Measurements from ENCODE around the gene ITGB1BP1. TPM values are rescaled to one million over a fixed set of nuclear protein-coding genes. Genes with fewer than 3 reads are reported as not detected.

The ITGB1BP1 gene
- polyA plus RNA-seq, 1 of the 3 experiments (the other 2 are of a cell fraction), result 56.6 TPM

- Histone ChIP-seq H3K27me3 (ENCODE audit: insufficient read depth) (no peaks in the 10 kb centered on the region), H2AFZ (ENCODE audit: low read depth) (no peak overlapping the region), H3K9me2 (no peaks in the 10 kb centered on the region), H3K4me3 (ENCODE audit: low read depth in 2 of 2, low read length in 1 of 2) (no peak overlapping the region), H3F3A (replicated peaks; ENCODE audit: insufficient read depth) (peaks cover 5% of the 10 kb centered on the region), H3K9me3 (no peaks in the 10 kb centered on the region), H3K4me2 (no peak overlapping the region), H4K20me1 (ENCODE audit: insufficient read depth) (no peaks in the 10 kb centered on the region), H3K79me2 (ENCODE audit: insufficient read depth) (no peaks in the 10 kb centered on the region), H3K27ac (ENCODE audit: low read depth in 2 of 2, low read length in 1 of 2) (no peak overlapping the region), H3K4me1 (ENCODE audit: control insufficient read depth in 1 of 2, insufficient read depth in 2 of 2, low read depth in 1 of 2, low read length in 1 of 2) (no peaks in the 10 kb centered on the region; a peak in 2 of 4 replicates), H3K9ac (no peak overlapping the region), H3K36me3 (replicated peaks in 1 of 2; ENCODE audit: control insufficient read depth in 1 of 2, insufficient read depth in 2 of 2, low read length in 1 of 2) (peaks cover 56 to 58% of the 10 kb centered on the region in 2 experiments)
- DNase-seq, result no peak
- ChIA-PET CTCF (interaction anchor here (1.2 kb wide), 1 partner anchor 33 kb away, joined by 3 read pairs; no protein-coding TSS in a partner anchor), POLR2A (no interaction called here)
- TF ChIP-seq TEAD4 (IDR thresholded peaks at IDR 0.05; ENCODE audit: borderline replicate concordance, insufficient read depth), result no peak
- TF ChIP-seq USF2 (IDR thresholded peaks at IDR 0.05; ENCODE audit: borderline replicate concordance, low read depth, low read length), result no peak
- TF ChIP-seq TAF1 (IDR thresholded peaks at IDR 0.05; ENCODE audit: borderline replicate concordance, low read depth, low read length), result no peak
- no peak for TF ChIP-seq POLR2AphosphoS5 (IDR thresholded peaks at IDR 0.05; ENCODE audit: low read depth, low read length)
- no peak for TF ChIP-seq RAD21 (IDR thresholded peaks at IDR 0.05; ENCODE audit: low read length)
- TF ChIP-seq CHD2 (IDR thresholded peaks at IDR 0.05; ENCODE audit: low read length, partially characterized antibody), result no peak
- no peak for TF ChIP-seq SMC3 (IDR thresholded peaks at IDR 0.05; ENCODE audit: low read depth, low read length)
- TF ChIP-seq MXI1 (IDR thresholded peaks at IDR 0.05; ENCODE audit: low read depth, low read length), result no peak
- no peak for TF ChIP-seq ELF1 (IDR thresholded peaks at IDR 0.05)
- TF ChIP-seq MEF2A (IDR thresholded peaks at IDR 0.05; ENCODE audit: borderline replicate concordance, low read depth), result no peak
- TF ChIP-seq USF1 (IDR thresholded peaks at IDR 0.05; ENCODE audit: borderline replicate concordance, low read depth), result no peak
- no peak for TF ChIP-seq RFX5 (IDR thresholded peaks at IDR 0.05; ENCODE audit: low read length)
- TF ChIP-seq ZBTB33 (IDR thresholded peaks at IDR 0.05; ENCODE audit: borderline replicate concordance, low read depth), result no peak
- TF ChIP-seq JUND (IDR thresholded peaks at IDR 0.05), result no peak
- no peak for TF ChIP-seq MAX (IDR thresholded peaks at IDR 0.05; ENCODE audit: low read depth)
- TF ChIP-seq GABPA (IDR thresholded peaks at IDR 0.05; ENCODE audit: low read depth), result no peak
- no peak for TF ChIP-seq CTCF (IDR thresholded peaks at IDR 0.05)
- no peak for TF ChIP-seq PBX3 (IDR thresholded peaks at IDR 0.05)
- 98% methylated on average over 14 of the region's 14 CpGs for WGBS (ENCODE audit: low lambda C conversion rate)
Measured at GRCh38 chr2:9397201-9397600, 26.1 kb downstream of the ITGB1BP1 start.

Measured in SK-N-SH (cell line).